Measurements from ENCODE around the gene PHACTR1.

- TF ChIP-seq, protein P1, sequence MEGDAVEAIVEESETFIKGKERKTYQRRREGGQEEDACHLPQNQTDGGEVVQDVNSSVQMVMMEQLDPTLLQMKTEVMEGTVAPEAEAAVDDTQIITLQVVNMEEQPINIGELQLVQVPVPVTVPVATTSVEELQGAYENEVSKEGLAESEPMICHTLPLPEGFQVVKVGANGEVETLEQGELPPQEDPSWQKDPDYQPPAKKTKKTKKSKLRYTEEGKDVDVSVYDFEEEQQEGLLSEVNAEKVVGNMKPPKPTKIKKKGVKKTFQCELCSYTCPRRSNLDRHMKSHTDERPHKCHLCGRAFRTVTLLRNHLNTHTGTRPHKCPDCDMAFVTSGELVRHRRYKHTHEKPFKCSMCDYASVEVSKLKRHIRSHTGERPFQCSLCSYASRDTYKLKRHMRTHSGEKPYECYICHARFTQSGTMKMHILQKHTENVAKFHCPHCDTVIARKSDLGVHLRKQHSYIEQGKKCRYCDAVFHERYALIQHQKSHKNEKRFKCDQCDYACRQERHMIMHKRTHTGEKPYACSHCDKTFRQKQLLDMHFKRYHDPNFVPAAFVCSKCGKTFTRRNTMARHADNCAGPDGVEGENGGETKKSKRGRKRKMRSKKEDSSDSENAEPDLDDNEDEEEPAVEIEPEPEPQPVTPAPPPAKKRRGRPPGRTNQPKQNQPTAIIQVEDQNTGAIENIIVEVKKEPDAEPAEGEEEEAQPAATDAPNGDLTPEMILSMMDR (IDR thresholded peaks at IDR 0.05; ENCODE audit: insufficient read depth, low read length): no peak
- no peak for TF ChIP-seq REST (IDR thresholded peaks at IDR 0.05; ENCODE audit: insufficient replicate concordance, low read depth)
Observed at GRCh38 chr6:12895721-12896120, 179.2 kb downstream of the PHACTR1 start.
